H1 (cell line): ENCODE measurements around the gene AP1M1.

Experiments used
- BACH1 ChIP-seq: IDR thresholded peaks from 2 replicates; pipeline ENCODE4 v1.6.1; 2012; ENCODE audit warnings: low read length, improper control_type of control experiment
- EP300 ChIP-seq, 2 experiments: IDR thresholded peaks; 1 replicate in 1 of 2; 2 replicates in 1 of 2; pipeline ENCODE4 v1.6.1; 2011 to 2012; ENCODE audit warnings: low read depth in 2 of 2, low read length in 2 of 2, mild to moderate bottlenecking in 2 of 2, borderline replicate concordance in 1 of 2, inconsistent platforms in 1 of 2, moderate library complexity in 1 of 2
- GABPA ChIP-seq: IDR thresholded peaks from 2 replicates; pipeline ENCODE4 v1.6.1; 2011; ENCODE audit warnings: mild to moderate bottlenecking, low read length, moderate library complexity, borderline replicate concordance; ENCODE audit not compliant: insufficient read depth
- TAF1 ChIP-seq: IDR thresholded peaks from 2 replicates; pipeline ENCODE4 v1.6.1; 2011; ENCODE audit warnings: mild to moderate bottlenecking, low read depth, low read length
- TAF7 ChIP-seq: optimal IDR thresholded peaks from 2 replicates; pipeline ENCODE3; 2011; ENCODE audit warnings: low read depth, mild to moderate bottlenecking, inconsistent platforms, low read length, moderate library complexity, borderline replicate concordance
- YY1 ChIP-seq: IDR thresholded peaks from 2 replicates; pipeline ENCODE4 v1.6.1; 2011; ENCODE audit warnings: low read depth, mild to moderate bottlenecking, low read length
- TF ChIP-seq, protein P1 (sequence below), 3 experiments: IDR thresholded peaks; 1 replicate in 2 of 3; 2 replicates in 1 of 3; pipeline versions ENCODE4 v1.5.1 to v1.6.1; 2011; ENCODE audit warnings: low read length in 3 of 3, mild to moderate bottlenecking in 3 of 3, inconsistent platforms in 2 of 3, low read depth in 1 of 3, moderate library complexity in 1 of 3; ENCODE audit not compliant: insufficient read depth in 1 of 3; ENCODE audit errors: control extremely low read depth in 1 of 3

DNA sequence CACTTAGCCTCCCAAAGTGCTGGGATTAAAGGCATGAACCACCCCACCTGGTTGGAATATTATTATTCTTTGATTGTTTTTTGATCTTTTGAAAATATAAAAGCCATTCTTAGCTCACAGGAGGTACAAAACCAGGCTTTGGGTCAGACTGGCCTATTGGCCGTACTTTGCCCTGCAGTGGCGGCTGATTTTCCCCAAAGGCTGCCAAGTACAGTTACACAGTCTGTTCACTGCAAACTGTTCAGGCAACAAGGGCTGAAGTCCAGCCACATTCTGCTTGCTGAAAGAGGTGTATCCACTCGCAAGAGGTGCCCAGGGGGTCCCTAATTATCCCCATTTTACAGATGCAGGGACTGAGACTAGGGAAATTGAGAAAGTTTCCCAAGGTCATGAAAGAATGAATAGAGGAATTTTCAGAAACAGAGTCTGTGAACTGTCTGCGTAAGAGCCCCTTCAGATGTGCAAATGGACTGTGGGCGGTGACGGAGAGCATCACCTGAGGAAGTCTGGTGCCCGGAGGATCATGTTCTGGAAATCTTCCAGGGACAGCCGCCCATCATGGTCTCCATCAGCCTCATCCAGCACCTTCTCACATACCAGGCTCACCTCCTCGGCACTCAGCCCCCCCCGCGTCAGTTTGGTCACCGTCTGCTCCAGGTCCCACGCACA, 33.4 kb upstream of the AP1M1 start:
- TF ChIP-seq TAF1 (no peak), YY1 (no peak), EP300 (IDR thresholded peaks at IDR 0.05; ENCODE audit: borderline replicate concordance in 1 of 2, low read depth in 2 of 2, low read length in 2 of 2) (no peak), TAF7 (no peak), BACH1 (no peak), GABPA (no peak)
- TF ChIP-seq, protein P1, sequence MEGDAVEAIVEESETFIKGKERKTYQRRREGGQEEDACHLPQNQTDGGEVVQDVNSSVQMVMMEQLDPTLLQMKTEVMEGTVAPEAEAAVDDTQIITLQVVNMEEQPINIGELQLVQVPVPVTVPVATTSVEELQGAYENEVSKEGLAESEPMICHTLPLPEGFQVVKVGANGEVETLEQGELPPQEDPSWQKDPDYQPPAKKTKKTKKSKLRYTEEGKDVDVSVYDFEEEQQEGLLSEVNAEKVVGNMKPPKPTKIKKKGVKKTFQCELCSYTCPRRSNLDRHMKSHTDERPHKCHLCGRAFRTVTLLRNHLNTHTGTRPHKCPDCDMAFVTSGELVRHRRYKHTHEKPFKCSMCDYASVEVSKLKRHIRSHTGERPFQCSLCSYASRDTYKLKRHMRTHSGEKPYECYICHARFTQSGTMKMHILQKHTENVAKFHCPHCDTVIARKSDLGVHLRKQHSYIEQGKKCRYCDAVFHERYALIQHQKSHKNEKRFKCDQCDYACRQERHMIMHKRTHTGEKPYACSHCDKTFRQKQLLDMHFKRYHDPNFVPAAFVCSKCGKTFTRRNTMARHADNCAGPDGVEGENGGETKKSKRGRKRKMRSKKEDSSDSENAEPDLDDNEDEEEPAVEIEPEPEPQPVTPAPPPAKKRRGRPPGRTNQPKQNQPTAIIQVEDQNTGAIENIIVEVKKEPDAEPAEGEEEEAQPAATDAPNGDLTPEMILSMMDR (IDR thresholded peaks at IDR 0.05; ENCODE audit: control extremely low read depth in 1 of 3, insufficient read depth in 1 of 3, low read depth in 1 of 3, low read length in 3 of 3), result no peak
